GM18873 (cell line): ENCODE data around the gene BCL3.
"Not testable (repeated sequence)": the region's sequence is repeated elsewhere in the genome, so short reads cannot be mapped to it uniquely, and the experiment has no call there.

ENCODE experiments used
- ATAC-seq: cut with Tn5 transposase; IDR thresholded peaks from one replicate; pipeline ENCODE4 v1.9.1; 2021; ENCODE audit warnings: mild to moderate bottlenecking, moderate library complexity, moderate number of reproducible peaks; ENCODE audit not compliant: unreplicated experiment, low FRiP score

The BCL3 gene

DNA sequence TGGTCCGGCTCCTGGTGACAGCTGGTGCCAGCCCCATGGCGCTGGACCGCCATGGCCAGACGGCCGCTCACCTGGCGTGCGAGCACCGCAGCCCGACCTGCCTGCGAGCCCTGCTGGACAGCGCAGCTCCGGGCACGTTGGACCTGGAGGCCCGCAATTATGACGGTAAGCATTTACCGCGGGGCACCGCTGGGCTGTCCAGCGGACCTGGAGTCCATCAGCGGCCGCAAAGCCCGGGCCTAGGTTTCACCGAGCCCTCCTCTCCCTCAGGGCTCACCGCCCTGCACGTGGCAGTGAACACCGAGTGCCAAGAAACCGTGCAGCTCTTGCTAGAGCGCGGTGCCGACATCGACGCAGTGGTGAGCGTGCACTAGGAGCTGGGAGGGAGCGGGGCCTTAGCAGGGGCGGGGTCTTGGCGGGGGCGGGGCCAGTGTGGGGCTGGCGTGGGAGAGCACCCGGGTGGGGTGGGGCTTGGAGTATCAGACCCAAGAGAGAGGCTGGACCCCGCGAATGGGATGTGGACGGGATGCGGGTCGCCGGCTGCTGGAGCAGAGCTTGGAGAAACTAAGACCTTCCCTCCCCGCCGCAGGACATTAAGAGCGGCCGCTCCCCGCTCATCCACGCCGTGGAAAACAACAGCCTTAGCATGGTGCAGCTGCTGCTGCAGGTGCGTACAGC lies 8.7 kb downstream of the BCL3 start:
- ATAC-seq = no peak

DNA sequence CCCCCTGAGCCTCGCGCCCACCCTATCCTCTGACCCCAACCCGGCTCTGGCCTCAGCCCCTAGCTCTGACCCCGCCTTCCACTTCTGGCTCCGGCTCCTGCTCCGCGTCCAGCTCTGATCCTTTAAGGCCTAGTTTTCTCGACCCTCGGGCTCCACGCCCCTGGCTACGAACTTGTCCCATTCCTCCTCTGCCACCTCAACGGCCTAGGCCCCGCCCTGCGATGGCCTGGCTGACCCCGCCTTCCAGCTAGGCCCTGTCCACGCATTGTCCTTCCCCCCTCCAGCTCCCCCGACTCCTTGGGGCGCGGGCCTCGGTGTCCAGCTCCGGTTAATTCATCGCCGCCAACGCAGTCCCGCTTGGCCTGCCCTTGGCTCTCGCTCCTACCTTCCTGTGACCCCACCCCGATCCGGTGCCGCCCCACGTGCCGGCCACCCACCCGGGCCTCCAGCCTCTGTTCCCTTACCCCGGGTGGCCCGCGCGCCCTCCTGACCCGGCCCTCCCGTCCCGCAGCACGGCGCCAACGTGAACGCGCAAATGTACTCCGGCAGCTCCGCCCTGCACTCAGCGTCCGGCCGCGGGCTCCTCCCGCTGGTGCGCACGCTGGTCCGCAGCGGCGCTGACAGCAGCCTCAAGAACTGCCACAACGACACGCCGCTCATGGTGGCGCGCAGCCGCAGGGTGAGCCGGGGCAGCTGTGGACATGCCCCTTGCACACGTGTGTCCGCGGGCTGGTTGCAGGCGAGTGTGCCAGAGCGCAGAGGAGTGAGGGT lies 9.4 kb downstream of the BCL3 start:
- ATAC-seq = no peak

DNA sequence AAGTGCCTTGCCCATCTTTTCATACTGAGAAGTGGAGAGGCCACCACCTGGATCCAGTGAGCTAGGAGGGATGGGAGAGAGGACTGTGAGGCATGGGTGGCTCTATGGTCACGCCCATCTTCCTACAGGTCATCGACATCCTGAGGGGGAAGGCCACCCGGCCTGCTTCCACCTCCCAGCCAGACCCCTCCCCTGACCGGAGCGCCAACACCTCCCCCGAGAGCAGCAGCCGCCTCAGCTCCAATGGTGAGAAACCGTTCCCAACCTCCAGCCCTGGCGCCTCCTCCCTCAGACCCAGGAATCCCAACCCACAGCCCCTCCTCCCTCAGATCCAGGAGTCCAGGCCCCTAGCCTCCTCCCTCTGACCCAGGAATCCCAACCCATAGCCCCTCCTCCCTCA lies 10.1 kb downstream of the BCL3 start:
- no peak for ATAC-seq

DNA sequence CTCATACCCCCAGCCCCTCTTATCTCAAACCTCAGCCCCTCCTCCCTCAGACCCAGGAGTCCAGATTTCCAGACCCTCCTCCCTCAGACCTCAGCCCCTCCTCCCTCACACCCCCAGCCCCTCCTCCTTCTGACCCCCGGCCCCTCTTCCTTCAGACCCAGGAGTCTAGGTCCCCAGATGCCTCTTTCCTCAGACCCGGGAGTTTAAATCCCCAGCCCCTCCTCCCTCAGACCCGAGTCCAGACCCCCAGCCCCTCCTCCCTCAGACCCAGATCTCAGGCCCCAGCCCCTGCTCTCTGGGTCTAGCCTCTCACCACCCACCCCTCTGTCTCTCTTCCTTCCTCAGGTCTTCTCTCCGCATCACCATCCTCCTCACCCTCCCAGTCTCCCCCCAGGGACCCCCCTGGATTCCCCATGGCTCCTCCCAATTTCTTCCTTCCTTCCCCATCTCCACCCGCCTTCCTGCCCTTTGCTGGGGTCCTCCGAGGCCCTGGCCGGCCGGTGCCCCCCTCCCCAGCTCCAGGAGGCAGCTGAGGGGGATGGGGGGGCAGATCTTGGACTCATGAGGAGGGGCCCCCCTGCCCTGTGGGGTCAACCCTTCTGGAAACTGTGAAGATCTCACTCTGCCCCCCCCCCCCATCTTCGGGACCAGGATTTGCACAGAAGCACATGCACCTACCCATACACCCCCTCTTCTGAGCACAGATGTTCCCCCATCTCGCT lies 10.7 kb downstream of the BCL3 start:
- ATAC-seq = no peak

- ATAC-seq = no peak
These were observed 13.5 kb downstream of the BCL3 start for GRCh38 chr19:44762038-44762437.

- no peak for ATAC-seq
These were observed 16.8 kb downstream of the BCL3 start for GRCh38 chr19:44765033-44765948.

DNA sequence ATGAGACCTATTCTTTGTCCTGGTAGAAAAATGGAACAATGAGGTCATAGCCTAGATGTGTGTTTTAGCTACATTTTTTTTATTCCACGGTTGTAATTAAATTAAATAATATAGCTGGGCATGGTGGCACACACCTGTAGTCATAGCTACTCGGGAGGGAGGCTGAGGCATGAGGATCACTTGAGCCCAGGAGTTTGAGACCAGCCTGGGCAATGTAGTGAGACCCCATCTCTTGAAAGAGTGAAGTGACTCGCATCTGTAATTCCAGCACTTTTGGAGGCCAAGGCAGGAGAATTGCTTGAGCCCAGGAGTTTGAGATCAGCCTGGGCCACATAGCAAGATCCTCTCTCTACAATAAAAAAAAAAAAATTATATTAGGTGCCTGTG lies 17.4 kb downstream of the BCL3 start:
- ATAC-seq = no peak

GRCh38 chr19:44767295-44768180 lies 19.0 kb downstream of the BCL3 start:
- no peak for ATAC-seq

DNA sequence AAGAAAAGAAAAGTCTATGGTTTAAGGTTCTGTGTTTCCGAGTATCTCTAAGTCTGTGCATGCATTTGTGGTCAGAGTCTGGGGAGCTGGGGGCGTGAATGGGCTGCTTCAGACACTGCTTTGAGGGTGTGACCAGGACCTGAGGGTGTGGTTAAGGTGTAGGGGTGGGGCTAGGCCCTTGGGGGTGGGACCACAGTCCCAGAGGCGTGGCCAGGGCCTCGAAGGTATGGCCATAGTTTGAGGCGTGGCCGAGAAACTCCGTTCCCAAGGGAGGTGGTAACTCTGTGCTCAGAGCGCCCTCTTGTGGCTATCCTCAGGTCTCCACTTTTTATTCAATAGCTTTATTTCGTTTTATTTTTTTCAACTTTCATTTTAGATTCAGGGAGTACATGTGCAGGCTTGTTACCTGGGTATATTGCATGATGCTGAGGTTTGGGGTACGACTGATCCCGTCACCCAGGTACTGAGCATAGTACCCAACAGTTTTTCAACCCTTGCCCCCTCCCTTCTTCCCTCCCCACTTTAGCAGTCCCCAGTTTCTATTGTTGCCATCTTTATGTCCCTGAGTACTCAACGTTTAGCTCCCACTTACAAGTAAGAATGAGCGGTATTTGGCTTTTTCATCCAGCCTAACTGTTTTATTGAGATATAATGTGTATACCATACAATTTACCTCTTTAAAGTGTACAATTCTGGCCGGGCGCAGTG lies 22.2 kb downstream of the BCL3 start:
- ATAC-seq = peak; percentile 80

DNA sequence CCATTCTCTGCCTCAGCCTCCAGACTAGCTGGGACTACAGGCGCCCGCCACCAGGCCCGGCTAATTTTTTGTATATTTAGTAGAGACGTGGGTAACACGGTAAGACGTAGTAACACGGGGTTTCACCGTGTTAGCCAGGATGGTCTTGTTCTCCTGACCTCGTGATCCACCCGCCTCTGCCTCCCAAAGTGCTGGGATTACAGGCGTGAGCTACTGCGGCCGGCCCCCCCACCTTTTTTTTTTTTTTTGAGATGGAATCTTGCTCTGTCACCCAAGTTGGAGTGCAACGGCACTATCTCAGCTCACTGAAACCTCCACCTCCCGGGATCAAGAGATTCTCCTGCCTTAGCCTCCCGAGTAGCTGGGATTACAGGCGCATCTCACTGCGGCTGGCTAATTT lies 23.6 kb downstream of the BCL3 start:
- ATAC-seq = not testable (repeated sequence)

DNA sequence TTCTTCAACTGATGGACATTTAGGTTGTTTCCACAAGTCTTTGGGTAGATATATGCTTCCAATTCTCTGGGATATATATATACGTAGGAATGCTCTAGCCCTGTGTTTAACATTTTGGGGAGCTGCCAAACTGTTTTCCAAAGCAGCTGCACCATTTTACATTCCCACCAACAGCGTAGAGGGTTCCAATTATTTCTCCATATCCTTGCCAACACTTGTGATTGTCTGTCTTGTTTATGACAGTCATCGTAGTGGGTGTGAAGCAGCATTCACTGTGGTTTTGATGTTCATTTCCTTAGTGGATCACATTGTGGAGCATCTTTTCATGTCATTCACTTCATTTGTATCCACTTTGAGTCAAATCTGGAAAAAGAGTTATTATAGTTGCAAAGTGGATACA lies 24.5 kb downstream of the BCL3 start:
- ATAC-seq = no peak

GRCh38 chr19:44775676-44776240 lies 27.2 kb downstream of the BCL3 start:
- ATAC-seq = no peak

DNA sequence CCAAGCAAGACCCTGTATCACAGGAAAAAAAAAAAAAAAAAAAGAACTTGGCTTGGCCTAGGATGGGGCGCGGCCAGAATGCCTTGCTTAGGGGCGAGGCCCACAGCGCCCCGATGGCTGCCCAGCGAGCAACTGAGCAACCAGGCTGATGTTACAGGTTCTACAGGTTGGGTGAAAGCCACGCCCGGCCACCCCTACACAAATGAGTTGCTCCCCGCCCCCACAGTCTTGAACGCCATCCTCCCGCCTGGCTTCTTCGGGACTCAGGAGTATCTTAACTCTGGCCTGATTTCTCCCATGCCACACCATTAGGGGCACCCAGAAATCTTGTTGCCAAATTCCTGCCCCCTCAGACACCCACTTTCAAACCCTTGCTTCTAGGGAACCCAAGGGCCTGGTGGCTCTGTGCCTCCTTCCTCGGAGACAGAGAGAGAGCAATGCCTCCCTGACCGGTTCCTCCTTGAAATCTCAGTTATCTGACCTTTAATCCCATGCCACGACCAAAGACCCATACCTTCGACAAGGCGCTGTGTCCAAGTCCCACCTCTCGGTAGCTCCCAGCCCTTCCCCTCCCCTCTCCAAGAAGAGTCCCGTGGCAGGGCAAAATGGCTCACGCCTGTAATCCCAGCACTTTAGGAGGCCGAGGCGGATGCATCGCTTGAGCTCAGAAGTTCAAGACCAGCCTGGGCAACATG lies 28.0 kb downstream of the BCL3 start:
- ATAC-seq = no peak

- ATAC-seq = no peak
These were observed 29.3 kb downstream of the BCL3 start, which contains the start of gene CBLC for GRCh38 chr19:44777715-44778347. Gene CBLC, plus strand, starts transcription at chr19:44777890. Its CDS starts 42 bp downstream, at chr19:44777932.

- no peak for ATAC-seq
These were observed 30.6 kb downstream of the BCL3 start for GRCh38 chr19:44779150-44779549.

DNA sequence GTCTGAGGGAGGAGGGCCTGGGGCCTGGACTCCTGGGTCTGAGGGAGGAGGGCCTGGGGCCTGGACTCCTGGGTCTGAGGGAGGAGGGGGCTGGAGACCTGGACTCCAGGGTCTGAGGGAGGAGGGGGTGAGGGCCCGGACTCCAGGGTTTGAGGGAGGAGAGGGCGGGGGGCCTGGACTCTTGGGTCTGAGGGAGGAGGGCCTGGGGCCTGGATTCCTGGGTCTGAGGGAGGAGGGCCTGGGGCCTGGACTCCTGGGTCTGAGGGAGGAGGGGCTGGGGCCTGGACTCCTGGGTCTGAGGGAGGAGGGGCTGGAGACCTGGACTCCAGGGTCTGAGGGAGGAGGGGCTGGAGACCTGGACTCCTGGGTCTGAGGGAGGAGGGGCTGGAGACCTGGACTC lies 33.2 kb downstream of the BCL3 start:
- ATAC-seq = not testable (repeated sequence)

- ATAC-seq = no peak
These were observed 34.2 kb downstream of the BCL3 start for GRCh38 chr19:44782729-44783128.
